Immature natural killer cell (primary cell): ENCODE data around the gene VTCN1. TPM values are rescaled to one million over a fixed set of nuclear protein-coding genes. Genes with fewer than 3 reads are reported as not detected.

Experiments
- DNase-seq, 3 donors: peaks; one replicate each; pipeline ENCODE4 v3.0.0; 2022; ENCODE audit warnings: mixed read lengths in 1 of 3
- H3K27ac Mint-ChIP-seq, 6 donors: one replicate each; pipeline ENCODE4 v1.8.0; 2020; ENCODE audit warnings: mixed read lengths in 6 of 6, mild to moderate bottlenecking in 5 of 6, inconsistent platforms in 4 of 6, moderate library complexity in 3 of 6
- H3K27me3 Mint-ChIP-seq, 3 donors: one replicate each; pipeline ENCODE4 v1.8.0; 2020 to 2021; ENCODE audit warnings: low read depth in 3 of 3, mild to moderate bottlenecking in 3 of 3, mixed read lengths in 3 of 3, moderate library complexity in 3 of 3, inconsistent platforms in 1 of 3
- H3K36me3 Mint-ChIP-seq, 3 donors: one replicate each; pipeline ENCODE4 v1.8.0; 2020; ENCODE audit warnings: mixed read lengths in 3 of 3, inconsistent platforms in 2 of 3, mild to moderate bottlenecking in 2 of 3
- H3K4me1 Mint-ChIP-seq, 2 donors: one replicate each; pipeline ENCODE4 v1.8.0; 2020; ENCODE audit warnings: inconsistent platforms in 2 of 2, mild to moderate bottlenecking in 2 of 2, mixed read lengths in 2 of 2, moderate library complexity in 1 of 2
- H3K4me3 Mint-ChIP-seq, 5 donors: one replicate each; pipeline ENCODE4 v1.8.0; 2020; ENCODE audit warnings: mild to moderate bottlenecking in 5 of 5, mixed read lengths in 5 of 5, inconsistent platforms in 3 of 5, moderate library complexity in 3 of 5
- H3K9me3 Mint-ChIP-seq, 6 donors: one replicate each; pipeline ENCODE4 v1.8.0; 2020; ENCODE audit warnings: mild to moderate bottlenecking in 6 of 6, mixed read lengths in 6 of 6, inconsistent platforms in 4 of 6, moderate library complexity in 3 of 6
- polyA plus RNA-seq, 3 donors: library from polyadenylated mRNA; unstranded; fragments of 300-500 nt; fragmentation: Illumina TruSeq; gene quantifications; one replicate each; pipeline ENCODE4 v1.2.3, GENCODE V29; 2021

VTCN1 gene
- polyA plus RNA-seq, 3 donors from 2014 or later: not detected

GRCh38 chr1:117231312-117231711, 20.6 kb upstream of the VTCN1 start:
- DNase-seq: no peak
- Mint-ChIP-seq H3K36me3 (no peaks in the 10 kb centered on the region), H3K9me3 (peaks cover 0 to 2% (median 0%) of the 10 kb centered on the region in 6 donors), H3K27ac (no peak overlapping the region), H3K4me3 (no peak overlapping the region), H3K27me3 (peaks cover 1 to 7% (median 5%) of the 10 kb centered on the region in 3 donors), H3K4me1 (no peaks in the 10 kb centered on the region)

DNA sequence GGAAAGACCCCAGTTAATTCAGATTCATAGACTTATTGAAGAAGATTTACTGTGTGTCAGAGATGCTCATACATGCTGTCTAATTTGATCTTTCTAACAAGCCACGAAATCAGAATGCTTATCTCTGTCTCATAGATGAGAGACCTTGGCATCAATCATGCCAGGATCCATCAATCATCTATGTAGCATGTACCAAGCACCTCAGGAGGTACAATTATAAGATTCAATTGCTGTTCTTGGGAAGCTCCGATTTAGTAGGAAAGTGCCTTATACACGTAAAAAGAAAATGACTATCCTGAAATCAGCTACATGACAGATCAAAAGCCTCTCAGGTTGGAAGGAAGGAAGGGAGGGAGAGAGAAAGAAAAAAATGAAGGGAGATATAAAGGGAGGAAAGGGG, 18.5 kb upstream of the VTCN1 start:
- peaks cover 0 to 2% (median 0%) of the 10 kb centered on the region in 6 donors for H3K9me3 Mint-ChIP-seq
- DNase-seq: no peak
- no peak overlapping the region for H3K27ac Mint-ChIP-seq
- H3K36me3 Mint-ChIP-seq: no peaks in the 10 kb centered on the region
- H3K27me3 Mint-ChIP-seq: peaks cover 1 to 8% (median 3%) of the 10 kb centered on the region in 3 donors
- no peak overlapping the region for H3K4me3 Mint-ChIP-seq
- H3K4me1 Mint-ChIP-seq: no peaks in the 10 kb centered on the region

DNA sequence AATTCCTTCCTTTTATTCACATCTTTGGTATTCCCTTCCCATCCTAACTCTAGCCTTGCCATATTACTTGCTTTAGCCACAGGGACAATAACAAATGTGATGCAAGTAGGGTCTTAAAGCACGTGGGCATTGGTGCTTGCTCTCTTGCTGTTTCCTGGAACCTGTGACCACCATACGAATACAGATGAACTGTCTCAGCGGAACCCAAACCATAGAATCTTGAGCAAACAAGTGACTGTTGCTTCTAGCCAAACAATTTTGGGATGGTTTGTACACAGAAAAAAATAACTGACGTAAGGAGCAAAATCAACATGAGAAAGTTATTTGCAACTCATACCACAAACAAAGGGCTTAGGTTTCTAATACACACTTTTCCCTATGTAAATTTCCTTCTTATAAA, 15.2 kb upstream of the VTCN1 start:
- no peak overlapping the region for H3K4me3 Mint-ChIP-seq
- H3K36me3 Mint-ChIP-seq: no peaks in the 10 kb centered on the region
- no peak overlapping the region for H3K27ac Mint-ChIP-seq
- DNase-seq: no peak
- H3K9me3 Mint-ChIP-seq: peaks cover 0 to 4% (median 1%) of the 10 kb centered on the region in 6 donors
- H3K27me3 Mint-ChIP-seq: peaks cover 0 to 2% (median 1%) of the 10 kb centered on the region in 3 donors
- H3K4me1 Mint-ChIP-seq: no peaks in the 10 kb centered on the region

DNA sequence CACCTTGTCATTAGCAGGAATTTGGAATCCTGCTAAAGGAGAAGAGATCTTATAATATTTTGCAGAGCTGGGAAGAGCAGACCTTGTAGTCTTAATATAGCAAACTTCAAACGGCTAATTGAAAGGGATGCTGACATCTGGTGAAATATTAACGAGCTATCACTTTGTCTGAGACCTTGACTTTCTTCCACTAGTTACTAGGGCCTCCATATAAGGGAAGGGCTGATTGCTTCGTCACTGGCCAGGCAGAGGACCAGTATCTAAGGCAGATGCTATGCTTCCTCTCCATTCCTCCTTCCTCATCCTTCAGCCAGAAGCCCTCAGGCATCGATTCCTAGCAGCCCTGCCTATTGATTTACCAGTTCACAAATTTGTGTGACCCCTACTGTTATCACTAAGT, 6.0 kb upstream of the VTCN1 start:
- no peaks in the 10 kb centered on the region for H3K36me3 Mint-ChIP-seq
- H3K27me3 Mint-ChIP-seq: peaks cover 0 to 3% (median 2%) of the 10 kb centered on the region in 3 donors
- H3K9me3 Mint-ChIP-seq: peaks cover 0 to 9% (median 5%) of the 10 kb centered on the region in 6 donors
- H3K4me3 Mint-ChIP-seq: no peak overlapping the region
- H3K27ac Mint-ChIP-seq: no peak overlapping the region
- no peak for DNase-seq
- H3K4me1 Mint-ChIP-seq: no peaks in the 10 kb centered on the region

DNA sequence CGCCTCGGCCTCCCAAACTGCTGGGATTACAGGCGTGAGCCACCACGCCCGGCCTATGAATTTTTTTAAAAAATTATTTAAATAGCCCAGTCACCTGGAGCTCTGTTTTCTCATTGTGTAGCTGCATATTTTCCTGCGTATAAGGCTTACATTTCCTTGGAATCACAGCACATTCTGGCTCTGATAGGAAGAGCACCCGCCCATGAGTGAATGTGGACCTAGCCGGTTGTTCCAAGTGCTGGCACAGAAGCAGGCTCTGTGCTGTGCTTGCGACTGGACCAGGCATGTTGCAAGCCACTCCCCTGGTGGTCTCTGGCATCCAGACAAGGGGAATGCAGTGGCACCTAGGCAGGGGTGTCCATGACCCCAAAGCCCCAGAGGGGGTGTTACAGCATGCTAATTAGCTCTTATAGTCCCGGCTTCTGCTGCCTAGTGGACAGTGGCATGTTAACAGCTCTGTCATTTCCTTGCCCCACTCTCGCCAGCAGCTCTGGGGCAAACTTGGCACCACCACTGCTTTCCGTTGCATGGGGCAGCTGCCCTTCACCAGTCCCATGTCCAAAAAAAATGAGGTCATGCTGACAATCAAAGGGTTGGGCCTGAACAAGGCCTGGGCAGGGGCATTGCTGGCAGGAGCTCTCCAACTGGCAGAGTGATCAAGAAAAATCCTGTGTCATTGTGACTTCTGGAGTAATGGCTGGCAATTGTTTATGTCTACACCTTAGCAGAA, 5.2 kb upstream of the VTCN1 start:
- Mint-ChIP-seq H3K27me3 (peaks cover 1 to 3% (median 2%) of the 10 kb centered on the region in 3 donors), H3K4me1 (no peaks in the 10 kb centered on the region), H3K36me3 (no peaks in the 10 kb centered on the region), H3K9me3 (peaks cover 0 to 5% (median 3%) of the 10 kb centered on the region in 6 donors), H3K27ac (no peak overlapping the region), H3K4me3 (no peak overlapping the region)
- DNase-seq: no peak

GRCh38 chr1:117215019-117215418, 4.3 kb upstream of the VTCN1 start:
- Mint-ChIP-seq H3K4me3 (no peak overlapping the region), H3K36me3 (no peaks in the 10 kb centered on the region), H3K27me3 (peaks cover 1 to 3% (median 2%) of the 10 kb centered on the region in 3 donors), H3K9me3 (peaks cover 0 to 2% (median under 1%) of the 10 kb centered on the region in 6 donors), H3K4me1 (no peaks in the 10 kb centered on the region), H3K27ac (no peak overlapping the region)
- no peak for DNase-seq

DNA sequence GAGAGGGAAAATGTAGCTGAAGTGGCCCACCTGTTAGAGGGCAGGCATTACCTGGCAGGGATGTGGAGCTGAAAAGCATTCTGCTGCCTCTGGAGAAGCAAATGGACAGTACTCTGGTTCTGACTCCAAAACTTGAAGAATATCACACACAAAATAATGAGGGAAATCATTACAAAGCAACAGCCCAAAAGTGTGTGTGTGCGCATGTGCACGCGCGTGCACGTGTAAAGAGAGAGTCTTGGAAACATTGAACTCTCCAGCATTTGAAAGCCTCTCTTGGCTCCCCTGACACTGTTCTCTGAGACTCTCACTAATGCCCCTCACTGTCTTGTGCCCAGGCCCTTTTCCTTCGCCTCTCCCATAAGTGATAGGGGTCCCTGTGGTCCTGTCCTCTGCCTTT, 2.3 kb upstream of the VTCN1 start:
- Mint-ChIP-seq H3K9me3 (peaks cover 0 to 2% (median 0%) of the 10 kb centered on the region in 6 donors), H3K4me1 (no peaks in the 10 kb centered on the region)

DNA sequence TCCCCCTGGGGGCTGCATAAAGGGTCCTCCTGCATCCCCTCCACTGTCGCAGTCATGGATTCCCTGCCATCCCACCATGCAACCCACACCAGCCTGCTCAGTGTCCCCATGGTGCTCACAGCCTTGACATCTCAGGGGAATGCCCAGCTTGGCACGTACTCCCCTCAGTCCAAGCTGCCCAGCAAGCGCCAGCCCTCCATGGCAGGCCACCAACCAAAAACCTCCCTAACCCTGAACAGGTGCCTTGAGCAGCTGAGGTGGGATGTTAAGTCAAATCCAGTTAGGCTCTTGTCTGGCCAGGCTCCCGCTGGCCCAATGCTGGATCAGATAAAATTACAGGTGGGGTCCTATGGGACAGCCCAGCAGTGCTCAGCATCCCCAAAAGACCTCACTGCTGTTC, 341 bp downstream of the VTCN1 start:
- H3K27ac Mint-ChIP-seq: no peak overlapping the region
- H3K27me3 Mint-ChIP-seq: peaks cover 3 to 10% (median 3%) of the 10 kb centered on the region in 3 donors
- H3K4me3 Mint-ChIP-seq: no peak overlapping the region
- DNase-seq: no peak
- no peaks in the 10 kb centered on the region for H3K36me3 Mint-ChIP-seq
- H3K9me3 Mint-ChIP-seq: no peaks in the 10 kb centered on the region
- H3K4me1 Mint-ChIP-seq: no peaks in the 10 kb centered on the region

More for the DNA sequence above, 2.3 kb upstream of the VTCN1 start:
- Mint-ChIP-seq H3K27me3 (peaks cover 1 to 9% (median 3%) of the 10 kb centered on the region in 3 donors), H3K4me3 (no peak overlapping the region), H3K36me3 (no peaks in the 10 kb centered on the region), H3K27ac (no peak overlapping the region)
- DNase-seq: no peak

- DNase-seq: no peak
- Mint-ChIP-seq H3K4me1 (no peaks in the 10 kb centered on the region), H3K27me3 (peaks cover 3 to 10% (median 3%) of the 10 kb centered on the region in 3 donors), H3K36me3 (no peaks in the 10 kb centered on the region), H3K9me3 (no peaks in the 10 kb centered on the region), H3K4me3 (no peak overlapping the region), H3K27ac (no peak overlapping the region)
Observed at GRCh38 chr1:117209094-117209493, 1.6 kb downstream of the VTCN1 start.

DNA sequence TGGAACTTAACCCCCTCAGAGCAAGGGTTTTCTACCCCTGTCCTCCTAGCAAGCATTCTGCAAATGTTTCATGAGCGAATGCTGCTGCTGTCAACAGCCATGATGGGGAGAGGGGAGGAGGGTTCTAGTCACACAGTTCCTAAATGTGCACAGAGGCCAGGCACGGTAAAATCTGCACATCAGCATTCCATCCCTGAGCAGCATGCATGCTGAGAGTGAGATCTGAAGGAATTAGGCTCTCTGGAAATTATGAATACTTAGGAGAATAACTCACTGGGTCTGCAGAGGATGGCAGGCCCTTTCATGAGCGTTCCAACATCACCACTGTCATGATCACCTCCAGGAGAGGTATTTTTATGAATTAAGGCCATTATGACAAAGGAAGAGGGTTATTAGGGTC, 2.1 kb downstream of the VTCN1 start:
- H3K27ac Mint-ChIP-seq: no peak overlapping the region
- H3K36me3 Mint-ChIP-seq: no peaks in the 10 kb centered on the region
- H3K27me3 Mint-ChIP-seq: peaks cover 2 to 10% (median 3%) of the 10 kb centered on the region in 3 donors
- no peaks in the 10 kb centered on the region for H3K9me3 Mint-ChIP-seq
- H3K4me1 Mint-ChIP-seq: no peaks in the 10 kb centered on the region
- no peak for DNase-seq
- H3K4me3 Mint-ChIP-seq: no peak overlapping the region

GRCh38 chr1:117205368-117205767, 5.4 kb downstream of the VTCN1 start:
- Mint-ChIP-seq H3K4me1 (no peaks in the 10 kb centered on the region), H3K4me3 (no peak overlapping the region), H3K27me3 (peaks cover 3 to 7% (median 4%) of the 10 kb centered on the region in 3 donors), H3K36me3 (no peaks in the 10 kb centered on the region), H3K27ac (no peak overlapping the region), H3K9me3 (no peaks in the 10 kb centered on the region)
- no peak for DNase-seq

- H3K27ac Mint-ChIP-seq: no peak overlapping the region
- peaks cover 0 to 1% (median 0%) of the 10 kb centered on the region in 6 donors for H3K9me3 Mint-ChIP-seq
- H3K27me3 Mint-ChIP-seq: peaks cover 0 to 2% (median 2%) of the 10 kb centered on the region in 3 donors
- no peaks in the 10 kb centered on the region for H3K4me1 Mint-ChIP-seq
- no peaks in the 10 kb centered on the region for H3K36me3 Mint-ChIP-seq
- no peak for DNase-seq
- no peak overlapping the region for H3K4me3 Mint-ChIP-seq
Observed at GRCh38 chr1:117201808-117202207, 8.9 kb downstream of the VTCN1 start.

DNA sequence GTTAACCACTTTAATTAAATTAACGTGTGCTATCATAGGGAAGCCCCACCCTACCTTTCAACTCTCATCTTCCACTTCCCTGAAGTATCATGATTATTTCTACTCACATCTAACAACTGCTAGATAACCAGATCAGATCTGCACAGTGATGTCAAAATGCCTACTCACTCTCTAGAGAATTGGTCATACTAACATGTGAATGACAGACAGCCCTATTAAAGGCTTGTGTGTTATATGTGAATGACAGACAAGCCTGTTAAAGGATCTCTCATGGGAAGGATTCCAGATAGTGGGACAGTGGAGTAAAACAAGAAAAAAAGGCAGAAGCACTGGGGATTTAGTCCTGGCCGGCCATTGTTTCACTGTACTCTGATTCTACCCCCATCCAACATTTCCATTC, 12.6 kb downstream of the VTCN1 start:
- no peak overlapping the region for H3K4me3 Mint-ChIP-seq
- no peaks in the 10 kb centered on the region for H3K36me3 Mint-ChIP-seq
- no peak overlapping the region for H3K27ac Mint-ChIP-seq

GRCh38 chr1:117189726-117190125, 21.0 kb downstream of the VTCN1 start:
- H3K36me3 Mint-ChIP-seq: no peaks in the 10 kb centered on the region
- DNase-seq: no peak
- H3K9me3 Mint-ChIP-seq: peaks cover 0 to 2% (median 0%) of the 10 kb centered on the region in 6 donors
- H3K4me3 Mint-ChIP-seq: no peak overlapping the region
- peaks cover 2 to 13% (median 2%) of the 10 kb centered on the region in 3 donors for H3K27me3 Mint-ChIP-seq
- H3K4me1 Mint-ChIP-seq: no peaks in the 10 kb centered on the region
- H3K27ac Mint-ChIP-seq: no peak overlapping the region

More for the DNA sequence above, 12.6 kb downstream of the VTCN1 start:
- Mint-ChIP-seq H3K27me3 (peaks cover 0 to 2% (median 2%) of the 10 kb centered on the region in 3 donors), H3K4me1 (no peaks in the 10 kb centered on the region), H3K9me3 (peaks cover 0 to 1% (median 0%) of the 10 kb centered on the region in 6 donors)
- DNase-seq: no peak
